Upper lobe of left lung (tissue), 6 donors: ENCODE measurements around the gene UBXN2A. TPM values are rescaled to one million over a fixed set of nuclear protein-coding genes. Genes with fewer than 3 reads are reported as not detected.

Experiments used
- ATAC-seq, 2 donors: fragments of 200-7000 bp; cut with Tn5 transposase; one replicate each; pipeline ENCODE4 v1.9.1; 2022; ENCODE audit warnings: mild to moderate bottlenecking in 2 of 2, moderate library complexity in 2 of 2; ENCODE audit not compliant: low FRiP score in 2 of 2
- DNase-seq, 2 donors: peaks; one replicate each; pipeline ENCODE4 v3.0.0-alpha.2; 2019 to 2020
- H3K27ac ChIP-seq, 4 donors: fragments of 200-600 bp; sonication (generic); one replicate each; pipeline ENCODE4 v1.5.1; 2016 to 2019
- H3K27me3 ChIP-seq, 4 donors: fragments of 200-600 bp; sonication (generic); one replicate each; pipeline ENCODE4 v1.5.1; 2017 to 2019
- H3K36me3 ChIP-seq, 4 donors: fragments of 200-600 bp; sonication (generic); one replicate each; pipeline ENCODE4 v1.5.1; 2016 to 2019
- H3K4me1 ChIP-seq, 4 donors: fragments of 200-600 bp; sonication (generic); one replicate each; pipeline ENCODE4 v1.5.1; 2018 to 2019
- H3K4me3 ChIP-seq, 4 donors: fragments of 200-600 bp; sonication (generic); one replicate each; pipeline ENCODE4 v1.5.1; 2017 to 2019; ENCODE audit warnings: mild to moderate bottlenecking in 2 of 4, moderate library complexity in 1 of 4
- H3K9me3 ChIP-seq, 4 donors: fragments of 200-600 bp; sonication (generic); one replicate each; pipeline ENCODE4 v1.5.1; 2018 to 2019
- CTCF ChIP-seq, 6 experiments: fragments of 450-650 bp in 4 of 6; fragments of 200-600 bp in 2 of 6; sonication (generic) in 2 of 6; IDR thresholded peaks; one replicate each; pipeline ENCODE4 v1.5.1; 2016 to 2019; ENCODE audit warnings: antibody characterized with exemption in 6 of 6
- EP300 ChIP-seq, 4 donors: sonication (generic); formaldehyde crosslinking; IDR thresholded peaks; one replicate each; pipeline ENCODE4 v1.5.1; 2017; ENCODE audit warnings: antibody characterized with exemption in 4 of 4, control low read depth in 2 of 4
- POLR2A ChIP-seq, 4 donors: fragments of 450-650 bp; IDR thresholded peaks; one replicate each; pipeline ENCODE4 v1.5.1; 2016 to 2017; ENCODE audit warnings: antibody characterized with exemption in 4 of 4, mild to moderate bottlenecking in 2 of 4
- POLR2AphosphoS5 ChIP-seq, 2 donors: sonication (generic); formaldehyde crosslinking; IDR thresholded peaks; one replicate each; pipeline ENCODE4 v1.5.1; 2017; ENCODE audit warnings: antibody characterized with exemption in 2 of 2
- WGBS, 2 donors: methylation state at CpG; one replicate each; pipeline ENCODE4 v1.1.5; 2017 to 2018; 5-methylcytosine and 5-hydroxymethylcytosine counted together
- small RNA-seq, 4 donors: library from RNA; depleted of rRNA; stranded (forward); fragments of <200 nt; gene quantifications; one replicate each; pipeline ENCODE3, GENCODE V24; 2016
- total RNA-seq, 6 donors: library from RNA; depleted of rRNA in 4 of 6; stranded (reverse); fragments of >200 nt in 4 of 6; gene quantifications; one replicate each; pipeline versions ENCODE4 v1.1.0 to v1.2.1, GENCODE V29; 2016 to 2021
- donor health status: DM: no; HTN: no; CAD: no; lungs with moderate emphysema.
- donor health status: DM: no; HTN: yes; CAD: no; lungs with severe emphysema.

The UBXN2A gene
- total RNA-seq, 6 donors from 2014 or later: 6.3 to 16.8 (median 10.5) TPM

- Histone ChIP-seq H3K36me3 (no peaks in the 10 kb centered on the region), H3K27me3 (no peaks in the 10 kb centered on the region), H3K9me3 (no peaks in the 10 kb centered on the region), H3K27ac (peak within 1 kb of the TSS; percentile 33 to 80 (median 51)), H3K4me3 (peak within 1 kb of the TSS; percentile 61 to 92 (median 71)), H3K4me1 (peaks cover 16 to 42% (median 22%) of the 10 kb centered on the region in 4 donors)
- DNase-seq (peak; percentile 82 to 94), ATAC-seq (peak; percentile 44 to 75)
- TF ChIP-seq CTCF (IDR thresholded peaks at IDR 0.05): no peak
- no peak for TF ChIP-seq EP300 (IDR thresholded peaks at IDR 0.05)
- TF ChIP-seq POLR2AphosphoS5 (IDR thresholded peaks at IDR 0.05): peak in 1 of 2 donors; percentile 71
- TF ChIP-seq POLR2A (IDR thresholded peaks at IDR 0.05): peak in 1 of 4 donors; percentile 67
- 2 to 4% methylated on average over 17 to 37 of the region's 52 CpGs for WGBS, 2 donors
These were observed 109.3 kb downstream of the UBXN2A start, which contains the start of gene FKBP1B for GRCh38 chr2:24049485-24050021. FKBP1B (plus strand) TSS chr2:24049741; CDS start chr2:24049850, 109 bp downstream.

- peak in 1 of 2 donors; percentile 42 for ATAC-seq
- peak; percentile 33 to 85 for DNase-seq
- H3K4me3 ChIP-seq: peak overlapping the region; percentile 61 to 92 (median 71)
- no peaks in the 10 kb centered on the region for H3K36me3 ChIP-seq
- no peaks in the 10 kb centered on the region for H3K9me3 ChIP-seq
- no peaks in the 10 kb centered on the region for H3K27me3 ChIP-seq
- TF ChIP-seq POLR2AphosphoS5 (IDR thresholded peaks at IDR 0.05): no peak
- no peak for TF ChIP-seq EP300 (IDR thresholded peaks at IDR 0.05)
- no peak for TF ChIP-seq POLR2A (IDR thresholded peaks at IDR 0.05)
- no peak for TF ChIP-seq CTCF (IDR thresholded peaks at IDR 0.05)
- 7 to 10% methylated on average over 25 to 46 of the region's 47 CpGs for WGBS, 2 donors
- H3K4me1 ChIP-seq: peaks cover 16 to 42% (median 22%) of the 10 kb centered on the region in 4 donors
- H3K27ac ChIP-seq: peak overlapping the region; percentile 33 to 80 (median 51)
These were observed 110.0 kb downstream of the UBXN2A start for GRCh38 chr2:24050041-24050979.

DNA sequence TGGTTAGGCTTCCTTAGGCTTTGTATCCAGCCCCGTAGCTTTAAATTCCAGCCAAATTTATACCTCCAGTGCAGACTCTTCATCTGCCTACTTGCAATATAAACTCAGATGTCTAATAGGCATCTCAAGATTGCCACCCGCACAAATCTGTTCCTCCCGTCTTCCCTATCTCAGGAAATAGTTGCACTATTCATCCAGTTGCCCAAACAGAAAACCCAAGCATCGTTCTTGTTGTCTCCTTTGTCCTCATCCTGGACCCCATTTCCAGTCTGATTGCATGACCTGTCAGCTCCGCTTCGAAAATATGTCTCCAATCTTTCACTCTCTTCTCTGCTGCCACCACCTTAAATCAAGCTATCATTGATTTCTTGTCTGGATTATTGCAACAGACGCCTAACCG is 111.6 kb downstream of the UBXN2A start:
- Histone ChIP-seq H3K27ac (no peak overlapping the region), H3K9me3 (no peaks in the 10 kb centered on the region), H3K27me3 (no peaks in the 10 kb centered on the region), H3K4me3 (no peak overlapping the region), H3K4me1 (peaks cover 8 to 29% (median 13%) of the 10 kb centered on the region in 4 donors), H3K36me3 (peaks cover 0 to 2% (median 0%) of the 10 kb centered on the region in 4 donors)
- no peak for DNase-seq
- WGBS, 2 donors: 73 to 85% methylated on average over 8 of the region's 8 CpGs
- TF ChIP-seq EP300 (IDR thresholded peaks at IDR 0.05): no peak
- no peak for TF ChIP-seq POLR2A (IDR thresholded peaks at IDR 0.05)
- TF ChIP-seq CTCF (IDR thresholded peaks at IDR 0.05): no peak
- no peak for TF ChIP-seq POLR2AphosphoS5 (IDR thresholded peaks at IDR 0.05)
- no peak for ATAC-seq

DNA sequence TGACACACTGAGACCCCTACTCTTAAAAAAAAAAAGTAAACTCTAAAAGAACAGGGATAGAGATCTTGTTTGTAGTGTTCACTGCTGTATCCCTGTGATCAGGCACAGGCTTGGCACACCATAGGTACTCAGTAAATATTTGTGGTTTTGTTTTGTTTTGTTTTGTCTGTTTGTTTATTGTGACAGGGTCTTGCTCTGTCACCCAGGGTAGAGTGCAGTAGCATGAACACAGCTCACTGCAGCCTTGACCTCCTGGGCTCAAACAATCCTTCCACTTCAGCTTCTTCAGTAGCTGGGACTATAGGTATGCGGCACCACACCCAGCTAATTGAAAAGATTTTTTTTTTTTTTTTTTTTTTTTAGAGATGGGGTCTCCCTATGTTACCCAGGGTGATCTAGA is 112.7 kb downstream of the UBXN2A start:
- H3K27me3 ChIP-seq: no peaks in the 10 kb centered on the region
- 94 to 96% methylated on average over 1 of the region's 1 CpG for WGBS, 2 donors
- peaks cover 0 to 2% (median 0%) of the 10 kb centered on the region in 4 donors for H3K36me3 ChIP-seq
- no peaks in the 10 kb centered on the region for H3K9me3 ChIP-seq
- no peak overlapping the region for H3K4me3 ChIP-seq
- TF ChIP-seq EP300 (IDR thresholded peaks at IDR 0.05): no peak
- no peak for TF ChIP-seq POLR2AphosphoS5 (IDR thresholded peaks at IDR 0.05)
- TF ChIP-seq CTCF (IDR thresholded peaks at IDR 0.05): no peak
- TF ChIP-seq POLR2A (IDR thresholded peaks at IDR 0.05): no peak
- H3K27ac ChIP-seq: no peak overlapping the region
- ATAC-seq (no peak), DNase-seq (no peak)
- H3K4me1 ChIP-seq: peaks cover 5 to 24% (median 9%) of the 10 kb centered on the region in 4 donors

Small RNAs within 50 kb of the gene (small RNA-seq; reads per million reads assigned to genes)
- gene RN7SL610P (0 reads per million in 4 donors), gene RNU6-370P (0 reads per million in 4 donors)

Other genes starting within 250 kb of the UBXN2A start
- gene ATAD2B, start 13.3 kb upstream of the UBXN2A start, total RNA-seq: 10 to 100 TPM; 17.8 to 51.3 (median 25.3) TPM
- 1 to 10 TPM in 1 of 6 donors, under 1 TPM in 4, not detected in 1; 0.40 to 1.8 (median 0.76) TPM for gene MFSD2B, start 69.6 kb downstream of the UBXN2A start, total RNA-seq
- gene WDCP, start 106.9 kb downstream of the UBXN2A start, total RNA-seq: 10 to 100 TPM in 1 of 6 donors, 1 to 10 TPM in 5; 1.0 to 10.6 (median 4.6) TPM
- 10 to 100 TPM in 5 of 6 donors, 1 to 10 TPM in 1; 7.3 to 27.3 (median 15.0) TPM for gene FKBP1B, start 109.3 kb downstream of the UBXN2A start, total RNA-seq
- gene SF3B6, start 135.9 kb downstream of the UBXN2A start, total RNA-seq: 10 to 100 TPM; 38.8 to 93.7 (median 64.7) TPM
- 100 to 1,000 TPM in 1 of 6 donors, 10 to 100 TPM in 5; 27.0 to 110 (median 69.6) TPM for gene TP53I3, start 144.4 kb downstream of the UBXN2A start, total RNA-seq
- under 1 TPM in 2 of 6 donors, not detected in 4; 0.54 TPM for gene PFN4, start 182.9 kb downstream of the UBXN2A start, total RNA-seq
- gene FAM228B, start 183.0 kb downstream of the UBXN2A start, total RNA-seq: 10 to 100 TPM; 15.5 to 28.3 (median 22.8) TPM
- gene FAM228A, start 234.6 kb downstream of the UBXN2A start, total RNA-seq: 1 to 10 TPM in 4 of 6 donors, under 1 TPM in 2; 0.17 to 3.1 (median 1.6) TPM